ENCODE measurements around the gene ARHGAP6.

GRCh38 chrX:11403631-11404030 is 262.1 kb downstream of the ARHGAP6 start:
- no peak for TF ChIP-seq POLR2A (IDR thresholded peaks at IDR 0.05)
- TF ChIP-seq, protein P1, sequence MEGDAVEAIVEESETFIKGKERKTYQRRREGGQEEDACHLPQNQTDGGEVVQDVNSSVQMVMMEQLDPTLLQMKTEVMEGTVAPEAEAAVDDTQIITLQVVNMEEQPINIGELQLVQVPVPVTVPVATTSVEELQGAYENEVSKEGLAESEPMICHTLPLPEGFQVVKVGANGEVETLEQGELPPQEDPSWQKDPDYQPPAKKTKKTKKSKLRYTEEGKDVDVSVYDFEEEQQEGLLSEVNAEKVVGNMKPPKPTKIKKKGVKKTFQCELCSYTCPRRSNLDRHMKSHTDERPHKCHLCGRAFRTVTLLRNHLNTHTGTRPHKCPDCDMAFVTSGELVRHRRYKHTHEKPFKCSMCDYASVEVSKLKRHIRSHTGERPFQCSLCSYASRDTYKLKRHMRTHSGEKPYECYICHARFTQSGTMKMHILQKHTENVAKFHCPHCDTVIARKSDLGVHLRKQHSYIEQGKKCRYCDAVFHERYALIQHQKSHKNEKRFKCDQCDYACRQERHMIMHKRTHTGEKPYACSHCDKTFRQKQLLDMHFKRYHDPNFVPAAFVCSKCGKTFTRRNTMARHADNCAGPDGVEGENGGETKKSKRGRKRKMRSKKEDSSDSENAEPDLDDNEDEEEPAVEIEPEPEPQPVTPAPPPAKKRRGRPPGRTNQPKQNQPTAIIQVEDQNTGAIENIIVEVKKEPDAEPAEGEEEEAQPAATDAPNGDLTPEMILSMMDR (IDR thresholded peaks at IDR 0.05), result no peak
- TF ChIP-seq POLR2AphosphoS5 (IDR thresholded peaks at IDR 0.05), result no peak
